Measurements from ENCODE around the gene PRICKLE4.

Gene PRICKLE4

DNA sequence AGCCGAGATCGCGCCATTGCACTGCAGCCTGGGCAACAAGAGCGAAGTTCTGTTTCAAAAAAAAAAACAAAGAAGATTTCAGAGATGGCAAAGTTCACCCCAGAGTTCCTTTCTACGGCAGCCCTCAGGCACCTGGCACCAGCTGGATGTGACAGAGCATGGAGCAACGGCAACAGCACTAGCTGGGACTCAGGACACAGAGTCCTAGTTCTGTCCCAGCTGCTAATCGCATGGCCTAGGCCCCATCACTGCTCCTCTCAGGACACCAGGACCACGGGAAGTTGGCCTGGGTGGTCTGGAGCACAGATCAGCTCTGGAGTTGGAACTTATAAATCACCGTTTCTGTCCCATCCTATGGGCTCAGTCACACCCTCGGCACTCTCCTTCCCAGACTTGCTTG, 34.5 kb upstream of the PRICKLE4 start:
- TF ChIP-seq, protein P1, sequence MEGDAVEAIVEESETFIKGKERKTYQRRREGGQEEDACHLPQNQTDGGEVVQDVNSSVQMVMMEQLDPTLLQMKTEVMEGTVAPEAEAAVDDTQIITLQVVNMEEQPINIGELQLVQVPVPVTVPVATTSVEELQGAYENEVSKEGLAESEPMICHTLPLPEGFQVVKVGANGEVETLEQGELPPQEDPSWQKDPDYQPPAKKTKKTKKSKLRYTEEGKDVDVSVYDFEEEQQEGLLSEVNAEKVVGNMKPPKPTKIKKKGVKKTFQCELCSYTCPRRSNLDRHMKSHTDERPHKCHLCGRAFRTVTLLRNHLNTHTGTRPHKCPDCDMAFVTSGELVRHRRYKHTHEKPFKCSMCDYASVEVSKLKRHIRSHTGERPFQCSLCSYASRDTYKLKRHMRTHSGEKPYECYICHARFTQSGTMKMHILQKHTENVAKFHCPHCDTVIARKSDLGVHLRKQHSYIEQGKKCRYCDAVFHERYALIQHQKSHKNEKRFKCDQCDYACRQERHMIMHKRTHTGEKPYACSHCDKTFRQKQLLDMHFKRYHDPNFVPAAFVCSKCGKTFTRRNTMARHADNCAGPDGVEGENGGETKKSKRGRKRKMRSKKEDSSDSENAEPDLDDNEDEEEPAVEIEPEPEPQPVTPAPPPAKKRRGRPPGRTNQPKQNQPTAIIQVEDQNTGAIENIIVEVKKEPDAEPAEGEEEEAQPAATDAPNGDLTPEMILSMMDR (IDR thresholded peaks at IDR 0.05; ENCODE audit: borderline replicate concordance, insufficient read depth, low read depth, low read length) = no peak
- no peak overlapping the region for H3K4me3 ChIP-seq (ENCODE audit: low read depth, low read length)

DNA sequence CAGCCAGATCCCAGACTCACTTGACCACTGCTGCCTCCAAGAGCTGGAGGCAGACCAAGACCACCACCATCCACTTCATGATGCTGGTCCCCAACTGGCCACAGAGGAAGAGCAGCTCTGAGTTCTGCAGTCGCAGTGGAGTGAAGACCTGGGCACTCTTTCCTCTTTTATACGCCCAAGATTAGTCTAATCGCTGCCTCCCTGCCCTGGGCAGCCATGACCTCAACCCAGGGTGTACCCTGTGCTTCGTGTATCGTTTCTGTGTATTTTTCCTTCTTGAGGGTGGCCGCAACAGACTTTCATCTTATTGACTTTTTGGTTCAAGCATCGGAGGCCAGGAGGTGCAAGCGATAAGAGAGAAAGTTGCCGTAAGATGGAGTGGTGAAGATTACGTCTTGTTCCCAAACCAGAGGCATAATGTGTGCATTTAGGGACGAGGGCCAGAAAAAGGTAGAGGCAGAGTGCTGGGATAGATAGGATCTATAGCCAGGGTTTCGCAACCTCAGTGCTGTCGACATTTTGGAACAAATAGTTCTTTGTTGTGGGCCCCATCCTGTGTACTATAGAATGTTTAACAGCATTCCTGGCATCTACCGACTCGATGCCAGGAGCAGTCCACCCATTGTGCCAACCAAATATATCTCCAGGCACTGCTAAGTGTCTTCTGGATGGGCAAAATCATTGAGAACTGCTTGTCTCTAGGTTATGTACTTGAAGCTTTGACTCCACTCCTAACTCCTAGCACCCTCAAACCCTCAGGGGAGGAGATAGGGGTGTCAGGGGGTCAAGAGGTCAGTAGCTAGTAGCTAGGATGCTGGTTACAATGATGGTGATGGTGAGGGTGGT, 33.1 kb upstream of the PRICKLE4 start, which contains the start of gene PGC:
PGC (minus strand) TSS at position 142 of the 846 bp plus-strand sequence; CDS start at position 79, 63 bp downstream.
- no peak within 1 kb of the TSS for H3K4me3 ChIP-seq (ENCODE audit: low read depth, low read length)
- TF ChIP-seq, protein P1 (IDR thresholded peaks at IDR 0.05; ENCODE audit: borderline replicate concordance, insufficient read depth, low read depth, low read length) = no peak

DNA sequence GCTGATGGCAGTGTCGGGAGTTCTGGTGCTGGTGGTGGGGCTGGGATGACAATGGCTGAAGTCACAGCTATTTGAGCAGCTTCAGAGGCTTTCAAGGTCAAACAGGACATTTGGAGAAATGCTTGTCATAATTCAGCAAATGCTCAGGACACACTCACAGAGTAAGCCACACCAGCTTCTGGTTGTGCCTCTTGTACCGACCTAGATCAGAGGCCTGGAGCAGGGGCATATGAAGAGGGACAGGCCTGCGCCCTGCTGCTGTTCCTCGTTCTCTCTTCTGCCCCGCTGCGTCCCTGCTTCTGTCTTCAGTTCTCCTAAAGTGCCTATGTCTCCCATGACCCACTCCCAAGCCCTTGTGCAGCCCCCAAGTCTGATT, 32.5 kb upstream of the PRICKLE4 start:
- no peak overlapping the region for H3K4me3 ChIP-seq (ENCODE audit: low read depth, low read length)
- TF ChIP-seq, protein P1 (IDR thresholded peaks at IDR 0.05; ENCODE audit: borderline replicate concordance, insufficient read depth, low read depth, low read length) = no peak

DNA sequence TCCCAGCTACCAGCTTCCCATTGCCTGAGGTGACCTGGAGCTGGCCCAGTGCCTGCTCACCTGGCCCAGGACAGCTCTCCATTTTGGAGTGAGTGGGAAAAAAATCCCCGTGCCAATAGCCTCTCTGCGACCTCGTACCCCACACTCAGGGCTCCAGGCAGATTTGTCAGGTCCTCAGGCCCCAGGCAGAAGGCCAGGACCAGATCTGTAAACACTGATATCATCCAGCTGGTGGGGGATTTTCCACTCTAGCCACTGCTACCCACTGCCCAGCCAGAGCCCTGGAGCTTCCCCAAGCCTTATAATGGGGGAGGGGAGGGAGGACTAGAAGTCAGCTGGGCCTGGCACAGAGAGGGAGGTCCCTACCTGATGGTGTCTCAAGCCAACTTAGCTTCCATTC, 32.0 kb upstream of the PRICKLE4 start:
- TF ChIP-seq, protein P1 (IDR thresholded peaks at IDR 0.05; ENCODE audit: borderline replicate concordance, insufficient read depth, low read depth, low read length) = no peak
- H3K4me3 ChIP-seq (ENCODE audit: low read depth, low read length) = no peak overlapping the region

DNA sequence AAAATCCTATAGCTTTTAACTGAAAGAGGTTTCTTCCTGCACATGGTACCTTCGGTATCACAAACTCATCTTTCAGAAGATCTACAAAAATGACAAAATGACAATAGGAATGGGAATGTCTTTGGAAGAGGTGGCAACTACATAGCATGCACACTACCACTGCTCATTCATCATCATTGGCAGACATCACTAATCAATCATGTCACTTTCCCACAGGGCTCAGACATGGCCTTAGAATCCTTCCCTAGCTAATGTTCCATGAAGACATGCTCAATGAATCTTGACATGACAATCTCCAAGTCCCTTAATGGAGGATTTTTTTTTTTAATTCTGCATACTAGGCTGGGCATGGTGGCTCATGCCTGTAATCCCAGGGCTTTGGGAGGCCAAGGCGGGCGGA, 30.2 kb upstream of the PRICKLE4 start:
- H3K4me3 ChIP-seq (ENCODE audit: low read depth, low read length) = no peak overlapping the region
- TF ChIP-seq, protein P1 (IDR thresholded peaks at IDR 0.05; ENCODE audit: borderline replicate concordance, insufficient read depth, low read depth, low read length) = no peak

DNA sequence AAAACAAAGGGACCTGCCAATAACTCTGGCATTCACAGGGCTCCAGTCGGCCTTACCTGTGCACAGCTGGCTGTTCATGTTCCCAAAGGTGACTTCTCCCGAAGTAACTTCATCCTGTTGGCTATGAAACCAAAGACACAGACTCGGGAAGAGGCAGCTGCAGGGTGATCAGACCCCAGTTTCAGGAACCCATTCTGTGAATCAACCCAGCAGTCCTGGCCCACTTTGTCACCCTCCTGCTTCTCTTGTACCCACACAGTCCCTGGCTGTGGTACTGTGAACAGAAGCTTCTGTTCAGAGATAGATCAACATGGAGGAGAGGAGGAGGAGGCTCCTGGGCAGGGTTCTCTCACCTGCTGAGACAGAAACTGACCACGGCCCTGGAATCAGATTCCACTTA, 24.7 kb upstream of the PRICKLE4 start:
- TF ChIP-seq, protein P1 (IDR thresholded peaks at IDR 0.05; ENCODE audit: borderline replicate concordance, insufficient read depth, low read depth, low read length) = no peak

DNA sequence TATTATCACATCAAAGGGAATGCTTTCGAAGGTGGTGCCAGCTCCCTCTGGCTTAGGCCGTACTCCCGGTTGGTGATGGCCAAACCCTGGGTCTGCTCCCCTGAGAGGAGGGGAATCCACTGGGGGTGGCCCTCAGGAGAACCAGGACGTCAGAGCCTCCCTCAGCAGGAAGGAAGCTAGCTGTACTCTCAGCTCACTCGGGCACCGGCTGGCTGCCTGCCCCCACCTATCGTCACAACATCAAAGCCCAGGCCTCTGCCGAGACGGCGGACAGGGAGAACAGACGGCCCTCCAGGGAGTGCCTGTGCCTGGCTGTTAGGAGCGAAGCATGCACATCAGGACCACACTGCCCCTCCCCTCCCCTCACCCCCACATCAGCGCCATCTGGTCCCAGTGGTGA, 24.2 kb upstream of the PRICKLE4 start:
- TF ChIP-seq, protein P1 (IDR thresholded peaks at IDR 0.05; ENCODE audit: borderline replicate concordance, insufficient read depth, low read depth, low read length) = no peak
- no peak overlapping the region for H3K4me3 ChIP-seq (ENCODE audit: low read depth, low read length)

More for the DNA sequence above, 24.7 kb upstream of the PRICKLE4 start:
- H3K4me3 ChIP-seq (ENCODE audit: low read depth, low read length) = no peak overlapping the region

Measured in GM12875 (cell line).